GM18873 (cell line): ENCODE measurements around the gene HK2.

ENCODE experiments used
- ATAC-seq: cut with Tn5 transposase; IDR thresholded peaks from one replicate; pipeline ENCODE4 v1.9.1; 2021; ENCODE audit warnings: mild to moderate bottlenecking, moderate library complexity, moderate number of reproducible peaks; ENCODE audit not compliant: unreplicated experiment, low FRiP score

HK2 gene

GRCh38 chr2:74925361-74925786 lies 91.4 kb downstream of the HK2 start:
- no peak for ATAC-seq

- ATAC-seq: no peak
Measured at GRCh38 chr2:74927621-74928020, 93.7 kb downstream of the HK2 start.

- ATAC-seq: no peak
Measured at GRCh38 chr2:74930811-74931486, 97.0 kb downstream of the HK2 start.

- ATAC-seq: no peak
Measured at GRCh38 chr2:74931940-74932339, 98.0 kb downstream of the HK2 start.

GRCh38 chr2:74935975-74936391 lies 102.1 kb downstream of the HK2 start:
- ATAC-seq: no peak

- no peak for ATAC-seq
Measured at GRCh38 chr2:74937221-74937880, 103.4 kb downstream of the HK2 start.

- no peak for ATAC-seq
Measured at GRCh38 chr2:74938264-74938663, 104.3 kb downstream of the HK2 start.

GRCh38 chr2:74939919-74940812 lies 106.2 kb downstream of the HK2 start:
- ATAC-seq: no peak

GRCh38 chr2:74941284-74941683 lies 107.4 kb downstream of the HK2 start:
- ATAC-seq: no peak

- no peak for ATAC-seq
Measured at GRCh38 chr2:74942263-74942662, 108.3 kb downstream of the HK2 start.
